ENCODE measurements around the gene PIPOX. TPM values are rescaled to one million over a fixed set of nuclear protein-coding genes. Genes with fewer than 3 reads are reported as not detected.

PIPOX gene
- total RNA-seq, 2 donors from 2014 or later = 4.3 to 7.8 TPM

DNA sequence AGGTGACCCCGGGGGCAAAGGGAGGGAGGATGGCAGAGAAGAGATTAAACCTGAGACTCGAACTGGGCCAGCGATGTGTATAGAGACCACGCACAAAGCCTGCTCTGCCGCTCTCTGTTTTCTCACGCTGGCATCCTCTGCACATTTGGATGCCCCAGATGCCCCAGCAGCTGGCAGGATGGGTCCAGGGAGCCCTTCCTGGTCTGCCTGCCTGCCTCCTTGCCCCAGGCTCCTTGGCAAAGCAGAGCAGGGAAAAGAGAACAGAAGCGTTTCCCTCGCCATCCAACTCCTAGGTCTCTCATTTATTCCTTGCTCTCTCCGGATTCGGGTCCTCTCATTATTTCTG lies 5.2 kb upstream of the PIPOX start:
- H3K4me1 ChIP-seq (ENCODE audit: control insufficient read depth in 1 of 2, low read depth in 2 of 2) = peaks cover 0 to 6% of the 10 kb centered on the region in 2 donors
- H3K9me3 ChIP-seq = peaks cover 10% of the 10 kb centered on the region
- TF ChIP-seq, protein P1, sequence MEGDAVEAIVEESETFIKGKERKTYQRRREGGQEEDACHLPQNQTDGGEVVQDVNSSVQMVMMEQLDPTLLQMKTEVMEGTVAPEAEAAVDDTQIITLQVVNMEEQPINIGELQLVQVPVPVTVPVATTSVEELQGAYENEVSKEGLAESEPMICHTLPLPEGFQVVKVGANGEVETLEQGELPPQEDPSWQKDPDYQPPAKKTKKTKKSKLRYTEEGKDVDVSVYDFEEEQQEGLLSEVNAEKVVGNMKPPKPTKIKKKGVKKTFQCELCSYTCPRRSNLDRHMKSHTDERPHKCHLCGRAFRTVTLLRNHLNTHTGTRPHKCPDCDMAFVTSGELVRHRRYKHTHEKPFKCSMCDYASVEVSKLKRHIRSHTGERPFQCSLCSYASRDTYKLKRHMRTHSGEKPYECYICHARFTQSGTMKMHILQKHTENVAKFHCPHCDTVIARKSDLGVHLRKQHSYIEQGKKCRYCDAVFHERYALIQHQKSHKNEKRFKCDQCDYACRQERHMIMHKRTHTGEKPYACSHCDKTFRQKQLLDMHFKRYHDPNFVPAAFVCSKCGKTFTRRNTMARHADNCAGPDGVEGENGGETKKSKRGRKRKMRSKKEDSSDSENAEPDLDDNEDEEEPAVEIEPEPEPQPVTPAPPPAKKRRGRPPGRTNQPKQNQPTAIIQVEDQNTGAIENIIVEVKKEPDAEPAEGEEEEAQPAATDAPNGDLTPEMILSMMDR (IDR thresholded peaks at IDR 0.05) = no peak
- ATAC-seq (ENCODE audit: insufficient number of reproducible peaks, low FRiP score, low read depth) (no peak), DNase-seq (ENCODE audit: low spot score) (no peak)
- H3K36me3 ChIP-seq = no peaks in the 10 kb centered on the region
- H3K27ac ChIP-seq = no peak overlapping the region
- no peak overlapping the region for H3K4me3 ChIP-seq
- H3K27me3 ChIP-seq (replicated peaks; ENCODE audit: insufficient read depth) = no peaks in the 10 kb centered on the region

DNA sequence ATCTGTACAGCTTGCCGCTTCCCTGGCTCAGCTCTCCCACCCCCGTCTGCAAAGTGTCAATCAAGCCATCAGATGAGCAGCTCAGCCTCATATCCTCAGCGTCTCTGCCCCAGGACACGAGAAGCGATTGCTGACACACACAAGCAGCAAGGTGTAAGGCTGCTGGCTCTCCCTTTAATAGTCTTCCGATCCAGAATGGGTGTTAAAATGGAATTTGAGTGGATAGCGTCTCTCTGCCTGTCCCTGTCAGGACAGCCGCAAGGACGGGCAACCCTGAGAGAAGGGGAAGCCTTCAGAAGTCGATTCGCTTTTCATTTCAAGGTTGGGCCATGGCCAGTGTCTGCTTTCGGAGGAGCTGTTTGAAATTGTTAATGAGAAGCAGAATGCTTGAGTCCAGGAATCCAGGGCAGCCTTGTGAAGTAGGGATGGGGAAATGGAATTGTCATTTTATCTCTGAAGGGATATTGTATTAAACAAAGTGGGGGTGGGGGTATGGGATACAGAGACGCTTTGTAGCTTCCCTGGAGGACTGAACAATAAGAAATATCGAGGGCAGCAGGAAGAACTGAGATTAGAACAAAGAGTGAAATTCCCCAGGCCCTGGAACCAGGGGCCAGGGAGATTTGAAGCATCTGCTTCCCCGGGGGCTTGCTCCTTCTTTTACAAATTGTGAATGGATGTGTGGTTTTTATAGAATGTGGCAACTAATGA lies 4.7 kb upstream of the PIPOX start:
- ATAC-seq (ENCODE audit: insufficient number of reproducible peaks, low FRiP score, low read depth) (no peak), DNase-seq (ENCODE audit: low spot score) (no peak)
- H3K4me3 ChIP-seq = no peak overlapping the region
- TF ChIP-seq, protein P1 (IDR thresholded peaks at IDR 0.05) = no peak
- peaks cover 0 to 7% of the 10 kb centered on the region in 2 donors for H3K4me1 ChIP-seq (ENCODE audit: control insufficient read depth in 1 of 2, low read depth in 2 of 2)
- H3K36me3 ChIP-seq = no peaks in the 10 kb centered on the region
- peaks cover 10% of the 10 kb centered on the region for H3K9me3 ChIP-seq
- H3K27me3 ChIP-seq (replicated peaks; ENCODE audit: insufficient read depth) = no peaks in the 10 kb centered on the region
- no peak overlapping the region for H3K27ac ChIP-seq

DNA sequence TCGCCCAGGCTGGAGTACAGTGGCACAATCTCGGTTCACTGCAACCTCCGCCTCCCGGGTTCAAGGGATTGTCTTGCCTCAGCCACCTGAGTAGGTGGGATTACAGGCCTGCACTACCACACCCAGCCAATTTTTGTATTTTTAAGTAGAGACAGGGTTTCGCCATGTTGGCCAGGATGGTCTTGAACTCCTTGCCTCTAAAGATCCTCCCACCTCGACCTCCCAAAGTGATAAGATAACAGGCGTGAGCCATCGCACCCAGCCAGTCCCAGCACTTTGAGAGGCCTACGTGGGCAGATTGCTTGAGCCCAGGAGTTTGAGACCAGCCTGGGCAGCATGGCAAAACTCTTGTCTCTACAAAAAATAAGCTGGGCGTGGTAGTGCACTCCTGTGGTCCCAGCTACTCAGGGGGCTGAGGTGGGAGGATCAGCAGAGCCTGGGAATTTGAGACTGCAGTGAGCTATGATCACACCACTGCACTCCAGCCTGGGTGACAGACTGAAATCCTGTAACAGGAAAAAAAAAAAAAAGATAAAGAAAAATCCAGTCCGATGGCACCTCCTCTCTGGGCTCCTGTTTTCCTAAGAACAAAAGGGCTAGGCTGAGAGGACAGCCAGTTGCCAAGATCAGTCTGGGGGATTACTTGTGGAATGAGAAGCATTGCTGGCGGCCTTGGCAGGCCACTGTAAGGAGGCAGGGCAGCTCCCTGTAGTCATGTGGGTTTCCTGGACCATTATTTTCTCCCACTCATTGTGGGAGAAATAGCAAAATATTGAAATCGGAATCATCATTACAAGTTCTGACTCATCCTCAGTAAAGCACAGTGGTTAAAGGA lies 3.0 kb upstream of the PIPOX start:
- Histone ChIP-seq H3K27me3 (replicated peaks; ENCODE audit: insufficient read depth) (no peaks in the 10 kb centered on the region), H3K36me3 (no peaks in the 10 kb centered on the region), H3K9me3 (peaks cover 2% of the 10 kb centered on the region), H3K4me1 (ENCODE audit: control insufficient read depth in 1 of 2, low read depth in 2 of 2) (peaks cover 0 to 7% of the 10 kb centered on the region in 2 donors), H3K27ac (no peak overlapping the region), H3K4me3 (no peak overlapping the region)
- TF ChIP-seq, protein P1 (IDR thresholded peaks at IDR 0.05) = no peak
- no peak for ATAC-seq (ENCODE audit: insufficient number of reproducible peaks, low FRiP score, low read depth)
- no peak for DNase-seq (ENCODE audit: low spot score)

DNA sequence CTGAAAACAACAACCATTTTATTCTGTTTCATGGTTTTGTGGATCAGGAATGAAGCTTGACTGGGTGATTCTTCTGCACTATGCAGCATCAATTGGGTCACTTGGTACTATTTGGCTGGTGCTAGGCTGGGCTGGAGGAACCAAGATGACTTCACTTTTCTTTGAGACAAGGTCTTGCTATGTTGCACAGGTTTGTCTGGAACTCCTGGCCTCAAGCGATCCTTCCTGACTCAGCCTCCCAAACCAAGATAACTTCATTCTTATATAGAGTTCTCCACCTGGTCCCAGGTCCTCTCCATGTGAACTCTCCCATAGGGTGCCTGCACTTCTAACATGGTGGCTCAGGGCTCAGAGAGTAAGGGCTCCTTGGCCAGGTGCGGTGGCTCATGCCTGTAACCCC lies 1.9 kb upstream of the PIPOX start:
- H3K4me3 ChIP-seq = no peak overlapping the region
- TF ChIP-seq, protein P1 (IDR thresholded peaks at IDR 0.05) = no peak

DNA sequence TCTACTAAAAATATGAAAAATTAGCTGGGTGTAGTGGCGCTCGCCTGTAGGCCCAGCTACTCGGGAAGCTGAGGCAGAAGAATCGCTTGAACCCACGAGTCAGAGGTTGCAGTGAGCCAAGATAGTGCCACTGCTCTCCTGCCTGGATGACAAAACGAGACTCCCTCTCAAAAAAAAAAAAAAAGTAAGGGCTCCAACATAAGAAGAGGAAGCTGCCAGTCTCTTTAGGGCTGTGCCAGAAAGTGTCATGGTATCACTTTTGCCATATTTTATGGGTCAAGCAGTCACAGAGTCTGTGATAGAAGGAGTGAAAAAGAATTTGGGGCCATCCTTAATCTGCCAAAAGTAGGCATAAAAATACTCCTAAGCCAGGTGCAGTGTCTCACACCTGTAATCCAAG lies 1.4 kb upstream of the PIPOX start:
- no peak for ATAC-seq (ENCODE audit: insufficient number of reproducible peaks, low FRiP score, low read depth)
- no peaks in the 10 kb centered on the region for H3K9me3 ChIP-seq
- no peak for DNase-seq (ENCODE audit: low spot score)
- H3K4me3 ChIP-seq = no peak overlapping the region
- H3K4me1 ChIP-seq (ENCODE audit: control insufficient read depth in 1 of 2, low read depth in 2 of 2) = peaks cover 0 to 7% of the 10 kb centered on the region in 2 donors
- H3K27me3 ChIP-seq (replicated peaks; ENCODE audit: insufficient read depth) = no peaks in the 10 kb centered on the region
- TF ChIP-seq, protein P1 (IDR thresholded peaks at IDR 0.05) = no peak
- H3K27ac ChIP-seq = no peak overlapping the region
- no peaks in the 10 kb centered on the region for H3K36me3 ChIP-seq

More for the DNA sequence above, 1.9 kb upstream of the PIPOX start:
- Histone ChIP-seq H3K27me3 (replicated peaks; ENCODE audit: insufficient read depth) (no peaks in the 10 kb centered on the region), H3K4me1 (ENCODE audit: control insufficient read depth in 1 of 2, low read depth in 2 of 2) (peaks cover 0 to 7% of the 10 kb centered on the region in 2 donors), H3K9me3 (no peaks in the 10 kb centered on the region), H3K36me3 (no peaks in the 10 kb centered on the region), H3K27ac (no peak overlapping the region)
- no peak for DNase-seq (ENCODE audit: low spot score)
- no peak for ATAC-seq (ENCODE audit: insufficient number of reproducible peaks, low FRiP score, low read depth)

All from thoracic aorta (tissue), 2 donors.